Gastroesophageal sphincter (tissue), 3 donors: ENCODE data around the gene EIF3J.

ENCODE experiments used
- EP300 ChIP-seq: sonication (generic); formaldehyde crosslinking; IDR thresholded peaks from one replicate; pipeline ENCODE4 v1.6.1; 2017; ENCODE audit warnings: antibody characterized with exemption, mild to moderate bottlenecking
- POLR2A ChIP-seq, 2 donors: fragments of 450-650 bp; IDR thresholded peaks; one replicate each; pipeline ENCODE4 v1.6.1; 2017; ENCODE audit warnings: antibody characterized with exemption in 2 of 2, mild to moderate bottlenecking in 2 of 2, moderate library complexity in 1 of 2
- POLR2AphosphoS5 ChIP-seq: sonication (generic); formaldehyde crosslinking; IDR thresholded peaks from one replicate; pipeline ENCODE4 v1.6.1; 2017; ENCODE audit warnings: antibody characterized with exemption
- TF ChIP-seq, protein P1 (sequence below), 4 experiments: fragments of 200-600 bp in 2 of 4; fragments of 450-650 bp in 2 of 4; sonication (generic) in 1 of 4; IDR thresholded peaks; one replicate each; pipeline ENCODE4 v1.5.1; 2017 to 2019; ENCODE audit warnings: antibody characterized with exemption in 4 of 4, mild to moderate bottlenecking in 2 of 4, moderate library complexity in 2 of 4

DNA sequence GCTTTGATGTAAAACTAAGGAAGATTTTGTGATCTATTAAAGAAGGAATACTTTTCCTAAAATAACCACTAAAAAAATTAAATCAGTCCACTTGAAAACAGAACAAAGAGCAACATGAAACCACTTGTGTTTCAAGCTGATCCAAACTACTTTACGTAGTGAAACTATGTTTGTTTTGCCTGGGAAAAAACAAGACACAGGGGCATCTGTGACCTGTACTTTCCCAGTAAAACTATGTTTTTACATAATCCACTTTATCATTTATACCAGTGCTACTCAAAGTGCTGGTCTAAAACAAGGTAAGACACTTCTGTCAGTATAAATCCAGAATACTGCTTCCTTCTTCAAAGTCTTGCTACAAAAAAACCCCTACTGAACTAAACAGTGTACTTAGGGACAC, 69.8 kb downstream of the EIF3J start:
- TF ChIP-seq POLR2A (IDR thresholded peaks at IDR 0.05), result no peak
- TF ChIP-seq, protein P1, sequence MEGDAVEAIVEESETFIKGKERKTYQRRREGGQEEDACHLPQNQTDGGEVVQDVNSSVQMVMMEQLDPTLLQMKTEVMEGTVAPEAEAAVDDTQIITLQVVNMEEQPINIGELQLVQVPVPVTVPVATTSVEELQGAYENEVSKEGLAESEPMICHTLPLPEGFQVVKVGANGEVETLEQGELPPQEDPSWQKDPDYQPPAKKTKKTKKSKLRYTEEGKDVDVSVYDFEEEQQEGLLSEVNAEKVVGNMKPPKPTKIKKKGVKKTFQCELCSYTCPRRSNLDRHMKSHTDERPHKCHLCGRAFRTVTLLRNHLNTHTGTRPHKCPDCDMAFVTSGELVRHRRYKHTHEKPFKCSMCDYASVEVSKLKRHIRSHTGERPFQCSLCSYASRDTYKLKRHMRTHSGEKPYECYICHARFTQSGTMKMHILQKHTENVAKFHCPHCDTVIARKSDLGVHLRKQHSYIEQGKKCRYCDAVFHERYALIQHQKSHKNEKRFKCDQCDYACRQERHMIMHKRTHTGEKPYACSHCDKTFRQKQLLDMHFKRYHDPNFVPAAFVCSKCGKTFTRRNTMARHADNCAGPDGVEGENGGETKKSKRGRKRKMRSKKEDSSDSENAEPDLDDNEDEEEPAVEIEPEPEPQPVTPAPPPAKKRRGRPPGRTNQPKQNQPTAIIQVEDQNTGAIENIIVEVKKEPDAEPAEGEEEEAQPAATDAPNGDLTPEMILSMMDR (IDR thresholded peaks at IDR 0.05), result no peak
- no peak for TF ChIP-seq EP300
- TF ChIP-seq POLR2AphosphoS5, result no peak
